Endothelial cell of umbilical vein (primary cell): ENCODE measurements around the gene NAV2. TPM values are rescaled to one million over a fixed set of nuclear protein-coding genes. Genes with fewer than 3 reads are reported as not detected.

Experiments
- BruUV-seq: library from RNA; stranded (reverse); fragments of 400-500 nt; replicated peaks from 2 replicates; lab custom pipeline; 2021; lab: Mats Ljungman, UMichigan
- CTCF ChIA-PET: fragments of 300-600, 350-600 bp; sonication (Branson Sonifier 250); formaldehyde crosslinking; loops from one replicate; lab custom pipeline; 2021; ENCODE audit warnings: antibody characterized with exemption, inconsistent platforms; lab: Charles Lee
- POLR2A ChIA-PET: fragments of 300-600, 350-600 bp; sonication (Branson Sonifier 250); formaldehyde crosslinking; loops from one replicate; lab custom pipeline; 2021; ENCODE audit warnings: antibody characterized with exemption, inconsistent platforms; lab: Charles Lee
- DNase-seq: peaks from one replicate; pipeline ENCODE4 v3.0.0-alpha.2; 2011; ENCODE audit warnings: low read depth, low spot score
- FAIRE-seq: peaks from 2 replicates; lab custom pipeline; 2011; peaks lifted over from hg19 to GRCh38; lab: Jason Lieb, UNC
- H2AFZ ChIP-seq: 2 replicates; pipeline ENCODE4 v1.6.0; 2012; ENCODE audit warnings: low read depth, low read length, control low read depth, inconsistent platforms
- H3K27ac ChIP-seq: 2 replicates; pipeline ENCODE4 v1.5.1; 2011; ENCODE audit warnings: low read depth, mild to moderate bottlenecking, control low read depth, low read length, moderate library complexity; ENCODE audit not compliant: insufficient read depth
- H3K27me3 ChIP-seq, 2 experiments: 2 replicates each; pipeline versions ENCODE4 v1.6.0 to v1.6.1; 2011; ENCODE audit warnings: low read length in 2 of 2, mixed read lengths in 1 of 2; ENCODE audit not compliant: control insufficient read depth in 2 of 2, insufficient read depth in 2 of 2
- H3K36me3 ChIP-seq, 2 experiments: 2 replicates in 1 of 2; 3 replicates in 1 of 2; pipeline ENCODE4 v1.5.1; 2011; ENCODE audit warnings: low read length in 2 of 2, mild to moderate bottlenecking in 1 of 2, moderate library complexity in 1 of 2; ENCODE audit not compliant: control insufficient read depth in 2 of 2, insufficient read depth in 2 of 2; ENCODE audit errors: extremely low read depth in 1 of 2
- H3K4me1 ChIP-seq: 3 replicates; pipeline ENCODE4 v1.5.1; 2011; ENCODE audit warnings: mild to moderate bottlenecking, low read length; ENCODE audit not compliant: control insufficient read depth, insufficient read depth; ENCODE audit errors: extremely low read depth
- H3K4me2 ChIP-seq: 2 replicates; pipeline ENCODE4 v1.6.1; 2011; ENCODE audit warnings: low read length, control low read depth, mixed read lengths; ENCODE audit not compliant: insufficient read depth
- H3K4me3 ChIP-seq, 3 experiments: fragments of 200-600 bp in 1 of 3; sonication (generic), shearing (Covaris generic) in 1 of 3; replicated peaks in 1 of 3; 2 replicates each; pipeline ENCODE4 v1.5.1; 2011 to 2016; ENCODE audit warnings: control low read depth in 3 of 3, low read length in 3 of 3, mild to moderate bottlenecking in 2 of 3, inconsistent platforms in 1 of 3, low read depth in 1 of 3, moderate library complexity in 1 of 3; ENCODE audit not compliant: insufficient read depth in 1 of 3
- H3K79me2 ChIP-seq: 2 replicates; pipeline ENCODE4 v1.6.0; 2012; ENCODE audit warnings: low read length, inconsistent platforms; ENCODE audit not compliant: control insufficient read depth, insufficient read depth
- H3K9ac ChIP-seq: replicated peaks from 2 replicates; pipeline ENCODE3; 2011; ENCODE audit warnings: low read length, control low read depth; ENCODE audit not compliant: insufficient read depth; ENCODE audit errors: extremely low read depth
- H3K9me1 ChIP-seq: replicated peaks from 3 replicates; pipeline ENCODE4 v1.6.0; 2011; ENCODE audit warnings: mild to moderate bottlenecking, low read length; ENCODE audit not compliant: control insufficient read depth, insufficient read depth; ENCODE audit errors: extremely low read depth
- H3K9me3 ChIP-seq: replicated peaks from 2 replicates; pipeline ENCODE4 v1.5.1; 2012; ENCODE audit warnings: low read length, inconsistent platforms; ENCODE audit not compliant: control insufficient read depth, insufficient read depth
- H4K20me1 ChIP-seq: replicated peaks from 2 replicates; pipeline ENCODE3; 2011; ENCODE audit warnings: mild to moderate bottlenecking, low read length; ENCODE audit not compliant: control insufficient read depth, insufficient read depth; ENCODE audit errors: extremely low read depth
- EZH2 ChIP-seq: IDR thresholded peaks from 2 replicates; pipeline ENCODE4 v1.6.1; 2012; ENCODE audit warnings: borderline replicate concordance, low read depth, mild to moderate bottlenecking, moderate library complexity, low read length, inconsistent platforms; ENCODE audit not compliant: severe bottlenecking
- FOS ChIP-seq: IDR thresholded peaks from 2 replicates; pipeline ENCODE4 v1.6.1; 2011; ENCODE audit warnings: mild to moderate bottlenecking, low read length, moderate library complexity, borderline replicate concordance; ENCODE audit not compliant: insufficient read depth
- GATA2 ChIP-seq: IDR thresholded peaks from 2 replicates; pipeline ENCODE4 v1.7.0; 2011; ENCODE audit warnings: low read depth, mild to moderate bottlenecking, moderate library complexity, mixed read lengths, low read length; ENCODE audit not compliant: insufficient read length, insufficient read depth
- JUN ChIP-seq: IDR thresholded peaks from 2 replicates; pipeline ENCODE4 v1.6.1; 2011; ENCODE audit warnings: borderline replicate concordance, low read depth; ENCODE audit not compliant: insufficient read length, insufficient read depth
- MYC ChIP-seq: IDR thresholded peaks from one replicate; pipeline ENCODE4 v1.6.1; 2011; ENCODE audit warnings: mild to moderate bottlenecking, low read depth, low read length
- POLR2A ChIP-seq: IDR thresholded peaks from 2 replicates; pipeline ENCODE4 v1.6.1; 2012; ENCODE audit warnings: low read depth, mild to moderate bottlenecking, control low read depth, low read length
- POLR2AphosphoS5 ChIP-seq: IDR thresholded peaks from 2 replicates; pipeline ENCODE4 v1.6.1; 2012; ENCODE audit warnings: low read depth, mild to moderate bottlenecking, control low read depth, low read length, moderate library complexity; ENCODE audit not compliant: insufficient read depth
- dilution Hi-C: fragments of 300-500 bp; cut with MboI; formaldehyde crosslinking; loops from one replicate; pipeline ENCODE4 v1.15.0; 2019; ENCODE audit warnings: low sequenced_read_pairs; ENCODE audit not compliant: extremely low pct_ligation_motif_present
- intact Hi-C: fragments of 100-400 bp; cut with micrococcal nuclease; formaldehyde crosslinking; loops from one replicate; pipeline ENCODE4 v1.10.0; 2022
- polyA plus RNA-seq, 4 experiments: library from polyadenylated mRNA; depleted of rRNA in 3 of 4; stranded (reverse) in 3 of 4; unstranded in 1 of 4; fragments of >200 nt; gene quantifications; 2 replicates each; pipeline versions ENCODE4 v1.2.1 to v1.2.3, GENCODE V29; 2011 to 2012; ENCODE audit warnings: missing spikeins in 1 of 4
- total RNA-seq: library from RNA; stranded (reverse); gene quantifications from 2 replicates; pipeline ENCODE4 v1.2.3, GENCODE V29; 2021
- TF ChIP-seq, protein P1 (sequence below): IDR thresholded peaks from 2 replicates; pipeline ENCODE4 v1.6.1; 2011; ENCODE audit not compliant: insufficient read depth, insufficient read length
- TF ChIP-seq, protein P2 (sequence below), 2 donors: IDR thresholded peaks; 1 replicate in 1 of 2; 2 replicates in 1 of 2; pipeline ENCODE4 v1.5.1; 2011; ENCODE audit warnings: low read length in 2 of 2, mild to moderate bottlenecking in 2 of 2, moderate library complexity in 2 of 2, control low read depth in 1 of 2, inconsistent platforms in 1 of 2, low read depth in 1 of 2; ENCODE audit not compliant: insufficient read depth in 1 of 2; ENCODE audit errors: extremely low read depth in 1 of 2

NAV2 gene
- total and polyA plus RNA-seq, 2 donors (not counting 3 experiments of a cell fraction or from before 2014, with no cell fraction given), result 10.9 to 68.0 TPM

DNA sequence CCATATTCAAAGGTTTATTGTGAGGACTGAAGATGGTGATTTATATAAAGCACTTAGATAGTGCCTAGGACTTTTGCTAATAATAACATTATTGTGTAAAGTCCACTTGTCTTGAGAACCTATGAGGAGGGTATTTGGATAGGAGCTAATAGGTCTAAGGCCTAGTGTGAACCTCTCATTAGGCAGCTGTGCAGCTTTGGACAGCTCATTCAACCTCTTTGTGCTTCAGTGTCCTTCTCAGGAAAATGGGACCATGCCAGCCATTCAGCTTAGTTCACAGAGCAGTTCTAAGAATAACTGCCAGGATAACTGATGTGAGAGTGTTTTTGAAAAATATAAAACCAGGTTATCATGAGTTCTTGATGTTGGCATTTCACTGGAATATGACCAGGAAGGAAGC lies 56.2 kb downstream of the NAV2 start:
- intact Hi-C loops, result no loop called here
- no TSS peak for BruUV-seq
- Histone ChIP-seq H4K20me1 (no peaks in the 10 kb centered on the region), H3K9me1 (no peaks in the 10 kb centered on the region), H3K79me2 (peaks cover 78% of the 10 kb centered on the region), H3K36me3 (no peaks in the 10 kb centered on the region), H2AFZ (no peak overlapping the region), H3K9me3 (no peaks in the 10 kb centered on the region), H3K4me2 (no peak overlapping the region), H3K27ac (no peak overlapping the region), H3K9ac (no peak overlapping the region), H3K4me3 (no peak overlapping the region), H3K27me3 (no peaks in the 10 kb centered on the region), H3K4me1 (peaks cover 3% of the 10 kb centered on the region)
- TF ChIP-seq FOS, result no peak
- TF ChIP-seq EZH2, result no peak
- no peak for TF ChIP-seq POLR2A
- TF ChIP-seq POLR2AphosphoS5, result no peak
- TF ChIP-seq GATA2, result no peak
- TF ChIP-seq, protein P1, sequence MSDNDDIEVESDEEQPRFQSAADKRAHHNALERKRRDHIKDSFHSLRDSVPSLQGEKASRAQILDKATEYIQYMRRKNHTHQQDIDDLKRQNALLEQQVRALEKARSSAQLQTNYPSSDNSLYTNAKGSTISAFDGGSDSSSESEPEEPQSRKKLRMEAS, result no peak
- TF ChIP-seq, protein P2, sequence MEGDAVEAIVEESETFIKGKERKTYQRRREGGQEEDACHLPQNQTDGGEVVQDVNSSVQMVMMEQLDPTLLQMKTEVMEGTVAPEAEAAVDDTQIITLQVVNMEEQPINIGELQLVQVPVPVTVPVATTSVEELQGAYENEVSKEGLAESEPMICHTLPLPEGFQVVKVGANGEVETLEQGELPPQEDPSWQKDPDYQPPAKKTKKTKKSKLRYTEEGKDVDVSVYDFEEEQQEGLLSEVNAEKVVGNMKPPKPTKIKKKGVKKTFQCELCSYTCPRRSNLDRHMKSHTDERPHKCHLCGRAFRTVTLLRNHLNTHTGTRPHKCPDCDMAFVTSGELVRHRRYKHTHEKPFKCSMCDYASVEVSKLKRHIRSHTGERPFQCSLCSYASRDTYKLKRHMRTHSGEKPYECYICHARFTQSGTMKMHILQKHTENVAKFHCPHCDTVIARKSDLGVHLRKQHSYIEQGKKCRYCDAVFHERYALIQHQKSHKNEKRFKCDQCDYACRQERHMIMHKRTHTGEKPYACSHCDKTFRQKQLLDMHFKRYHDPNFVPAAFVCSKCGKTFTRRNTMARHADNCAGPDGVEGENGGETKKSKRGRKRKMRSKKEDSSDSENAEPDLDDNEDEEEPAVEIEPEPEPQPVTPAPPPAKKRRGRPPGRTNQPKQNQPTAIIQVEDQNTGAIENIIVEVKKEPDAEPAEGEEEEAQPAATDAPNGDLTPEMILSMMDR (IDR thresholded peaks at IDR 0.05; ENCODE audit: extremely low read depth in 1 of 2, insufficient read depth in 1 of 2, low read depth in 1 of 2, low read length in 2 of 2), result no peak
- no peak for TF ChIP-seq JUN
- no peak for TF ChIP-seq MYC
- ChIA-PET POLR2A (no interaction called here), CTCF (interaction anchor here (1.1 to 1.5 kb wide), 3 partner anchors 30 to 211 kb away, joined by 3 to 6 read pairs (median 4); no protein-coding TSS in a partner anchor)
- dilution Hi-C loops, result no loop called here
- FAIRE-seq, result no peak
- DNase-seq, result peak; percentile 50
